Stomach (tissue), 9 donors: Measurements from ENCODE around the gene RIMBP2. TPM values are rescaled to one million over a fixed set of nuclear protein-coding genes. Genes with fewer than 3 reads are reported as not detected.

Experiments used
- DNase-seq, 2 donors: peaks; one replicate each; pipeline versions ENCODE4 v3.0.0 to v3.0.0-alpha.2; 2013 to 2019
- H3K27ac ChIP-seq, 5 donors: fragments of 200-600 bp in 4 of 5; sonication (generic) in 4 of 5; one replicate each; pipeline ENCODE4 v1.5.1; 2013 to 2019; ENCODE audit warnings: mild to moderate bottlenecking in 1 of 5, moderate library complexity in 1 of 5
- H3K27me3 ChIP-seq, 3 donors: fragments of 200-600 bp; sonication (generic); one replicate each; pipeline ENCODE4 v1.5.1; 2017 to 2019; ENCODE audit warnings: mixed run types in 1 of 3
- H3K36me3 ChIP-seq, 4 donors: fragments of 200-600 bp; sonication (generic); 1 replicate in 3 of 4; 2 replicates in 1 of 4; pipeline ENCODE4 v1.5.1; 2016 to 2019
- H3K4me1 ChIP-seq, 4 donors: fragments of 200-600 bp; sonication (generic); one replicate each; pipeline ENCODE4 v1.5.1; 2016 to 2019
- H3K4me3 ChIP-seq, 4 donors: fragments of 200-600 bp; sonication (generic) in 3 of 4; one replicate each; pipeline ENCODE4 v1.5.1; 2016 to 2019; ENCODE audit warnings: mild to moderate bottlenecking in 1 of 4
- H3K9me3 ChIP-seq, 4 donors: fragments of 200-600 bp; sonication (generic); one replicate each; pipeline ENCODE4 v1.5.1; 2016 to 2019
- EP300 ChIP-seq: sonication (generic); formaldehyde crosslinking; IDR thresholded peaks from one replicate; pipeline ENCODE4 v1.6.1; 2017; ENCODE audit warnings: antibody characterized with exemption
- POLR2A ChIP-seq, 4 donors: fragments of 450-650 bp; IDR thresholded peaks; one replicate each; pipeline ENCODE4 v1.6.1; 2016; ENCODE audit warnings: antibody characterized with exemption in 4 of 4, control low read depth in 2 of 4, mild to moderate bottlenecking in 1 of 4, moderate library complexity in 1 of 4
- POLR2AphosphoS5 ChIP-seq, 3 donors: sonication (generic); formaldehyde crosslinking; IDR thresholded peaks; one replicate each; pipeline ENCODE4 v1.6.1; 2016; ENCODE audit warnings: antibody characterized with exemption in 3 of 3
- WGBS, 5 donors: extraction: QIAGEN DNeasy Blood & Tissue Kit in 3 of 5; methylation state at CpG; one replicate each; pipeline versions ENCODE4 v1.1.5 to v1.1.7; 2013 to 2018; 5-methylcytosine and 5-hydroxymethylcytosine counted together
- intact Hi-C: fragments of 100-400 bp; cut with DNase I; formaldehyde crosslinking; loops from one replicate; pipeline ENCODE4 v1.15.1; 2023; ENCODE audit warnings: low total_unique reads
- polyA plus RNA-seq, 3 donors: library from polyadenylated mRNA; stranded (reverse); fragments of 200-250 nt; gene quantifications; one replicate each; pipeline ENCODE4 v1.2.3, GENCODE V29; 2013
- total RNA-seq, 5 donors: library from RNA; depleted of rRNA; stranded (reverse); fragments of >200 nt; gene quantifications; one replicate each; pipeline versions ENCODE4 v1.1.0 to v1.2.3, GENCODE V29; 2014 to 2016
- TF ChIP-seq, protein P1 (sequence below), 7 experiments: fragments of 450-650 bp in 4 of 7; fragments of 200-600 bp in 3 of 7; sonication (generic) in 3 of 7; IDR thresholded peaks; one replicate each; pipeline ENCODE4 v1.5.1; 2016 to 2019; ENCODE audit warnings: antibody characterized with exemption in 7 of 7, control low read depth in 2 of 7, mild to moderate bottlenecking in 1 of 7
- donor health status: healthy with polysubstance abuse.
- donor health status: Bipolar disorder and iron deficiency.
- donor health status: healthy.

Gene RIMBP2
- total and polyA plus RNA-seq, 8 donors, result 0.75 to 44.6 (median 5.6) TPM

DNA sequence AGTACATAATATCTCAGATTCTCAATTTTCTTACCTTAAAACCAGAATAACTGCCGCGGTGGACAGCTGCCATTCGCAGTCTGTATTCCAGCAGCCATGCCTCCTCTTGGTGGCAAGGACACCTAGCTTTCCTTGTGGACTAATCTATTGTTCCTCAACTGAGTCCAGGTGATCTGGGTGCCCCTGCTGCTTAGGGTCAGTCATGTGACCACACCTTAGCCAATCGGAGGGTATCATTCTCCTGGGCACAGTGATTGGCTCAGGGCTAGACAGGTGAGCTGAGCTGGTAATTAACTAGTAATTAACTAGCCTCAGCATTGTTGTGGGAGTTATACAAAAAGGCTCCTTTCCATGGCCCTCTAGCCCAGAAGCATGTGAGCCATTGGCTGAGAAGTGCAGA lies 55.0 kb downstream of the RIMBP2 start:
- no peaks in the 10 kb centered on the region for H3K36me3 ChIP-seq
- peaks cover 0 to 30% (median 5%) of the 10 kb centered on the region in 3 donors for H3K27me3 ChIP-seq
- no peak overlapping the region for H3K27ac ChIP-seq
- no peaks in the 10 kb centered on the region for H3K9me3 ChIP-seq
- 95 to 98% (median 97%) methylated on average over 4 of the region's 4 CpGs for WGBS, 5 donors
- intact Hi-C loops, result no loop called here
- no peak overlapping the region for H3K4me3 ChIP-seq
- DNase-seq, result no peak
- no peaks in the 10 kb centered on the region for H3K4me1 ChIP-seq
- TF ChIP-seq EP300 (no peak), POLR2A (IDR thresholded peaks at IDR 0.05) (no peak), POLR2AphosphoS5 (IDR thresholded peaks at IDR 0.05) (no peak)

DNA sequence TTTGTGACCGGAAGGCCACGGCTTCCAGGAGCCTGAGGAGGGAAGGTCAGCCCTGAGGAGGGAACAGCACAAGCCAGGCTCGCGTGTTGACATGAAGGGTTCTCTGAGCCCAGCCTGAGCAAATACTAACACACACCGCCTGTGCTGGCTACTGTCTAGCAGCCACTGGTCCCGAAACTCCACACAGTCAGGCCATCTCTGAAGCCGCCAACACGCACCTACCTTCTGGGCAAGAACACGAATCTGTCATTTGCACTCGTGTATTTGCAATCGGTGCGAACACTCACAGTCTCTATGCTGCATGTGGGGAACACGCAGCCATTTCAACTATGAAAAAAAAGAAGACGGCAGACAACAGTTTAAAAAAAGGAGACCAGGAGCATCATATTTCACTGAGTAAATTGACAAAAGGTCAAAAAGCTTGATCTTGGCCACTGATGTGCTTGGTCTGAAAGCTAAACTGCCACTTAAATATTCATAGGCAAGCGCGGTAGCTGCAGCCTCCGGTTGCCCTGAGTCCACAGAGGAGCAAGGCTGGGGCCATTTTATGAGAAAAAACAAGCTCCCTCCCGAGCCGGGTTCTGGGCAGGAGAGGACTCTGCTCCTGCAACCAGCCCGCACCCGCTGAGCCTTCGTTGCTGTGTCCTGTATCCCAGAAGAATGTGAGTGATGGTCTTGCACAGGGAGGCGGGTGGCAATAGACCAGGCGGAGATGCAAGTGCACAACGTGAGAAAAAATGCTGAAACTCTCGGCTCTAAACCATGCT lies 57.8 kb downstream of the RIMBP2 start:
- intact Hi-C loops, result no loop called here
- Histone ChIP-seq H3K4me3 (no peak overlapping the region), H3K27ac (no peak overlapping the region), H3K27me3 (peaks cover 0 to 38% (median 5%) of the 10 kb centered on the region in 3 donors), H3K9me3 (peaks cover 0 to 13% (median 7%) of the 10 kb centered on the region in 4 donors), H3K4me1 (no peaks in the 10 kb centered on the region), H3K36me3 (no peaks in the 10 kb centered on the region)
- TF ChIP-seq EP300 (no peak), POLR2AphosphoS5 (IDR thresholded peaks at IDR 0.05) (no peak), POLR2A (IDR thresholded peaks at IDR 0.05) (no peak)
- TF ChIP-seq, protein P1, sequence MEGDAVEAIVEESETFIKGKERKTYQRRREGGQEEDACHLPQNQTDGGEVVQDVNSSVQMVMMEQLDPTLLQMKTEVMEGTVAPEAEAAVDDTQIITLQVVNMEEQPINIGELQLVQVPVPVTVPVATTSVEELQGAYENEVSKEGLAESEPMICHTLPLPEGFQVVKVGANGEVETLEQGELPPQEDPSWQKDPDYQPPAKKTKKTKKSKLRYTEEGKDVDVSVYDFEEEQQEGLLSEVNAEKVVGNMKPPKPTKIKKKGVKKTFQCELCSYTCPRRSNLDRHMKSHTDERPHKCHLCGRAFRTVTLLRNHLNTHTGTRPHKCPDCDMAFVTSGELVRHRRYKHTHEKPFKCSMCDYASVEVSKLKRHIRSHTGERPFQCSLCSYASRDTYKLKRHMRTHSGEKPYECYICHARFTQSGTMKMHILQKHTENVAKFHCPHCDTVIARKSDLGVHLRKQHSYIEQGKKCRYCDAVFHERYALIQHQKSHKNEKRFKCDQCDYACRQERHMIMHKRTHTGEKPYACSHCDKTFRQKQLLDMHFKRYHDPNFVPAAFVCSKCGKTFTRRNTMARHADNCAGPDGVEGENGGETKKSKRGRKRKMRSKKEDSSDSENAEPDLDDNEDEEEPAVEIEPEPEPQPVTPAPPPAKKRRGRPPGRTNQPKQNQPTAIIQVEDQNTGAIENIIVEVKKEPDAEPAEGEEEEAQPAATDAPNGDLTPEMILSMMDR (IDR thresholded peaks at IDR 0.05), result no peak
- WGBS, 5 donors, result 41 to 57% (median 49%) methylated on average over 26 of the region's 26 CpGs
- no peak for DNase-seq

DNA sequence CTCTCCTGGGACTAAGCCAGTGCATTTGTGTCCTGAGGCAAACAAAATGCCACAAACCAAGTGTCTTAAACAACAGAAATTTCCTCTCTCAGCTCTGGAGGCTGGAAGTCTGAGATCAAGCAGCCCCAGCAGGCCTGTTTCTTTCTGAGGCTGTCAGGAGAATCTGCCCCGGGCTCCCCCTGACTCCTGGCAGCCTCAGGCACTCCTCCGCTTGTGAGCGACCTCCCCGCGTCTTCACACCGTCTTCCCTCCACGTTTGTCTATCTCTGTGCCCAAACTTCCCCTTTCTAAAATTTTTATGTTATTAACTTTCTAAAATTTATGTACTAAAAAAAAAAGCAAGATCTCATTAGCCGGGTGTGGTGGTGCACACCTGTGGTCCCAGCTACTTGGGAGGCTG lies 59.7 kb downstream of the RIMBP2 start:
- TF ChIP-seq POLR2A (IDR thresholded peaks at IDR 0.05), result no peak
- TF ChIP-seq, protein P1 (IDR thresholded peaks at IDR 0.05), result no peak
- TF ChIP-seq POLR2AphosphoS5 (IDR thresholded peaks at IDR 0.05), result no peak
- TF ChIP-seq EP300, result no peak
- H3K9me3 ChIP-seq, result peaks cover 0 to 15% (median 12%) of the 10 kb centered on the region in 4 donors
- intact Hi-C loops, result no loop called here
- 63 to 89% (median 79%) methylated on average over 8 of the region's 8 CpGs for WGBS, 5 donors
- no peaks in the 10 kb centered on the region for H3K36me3 ChIP-seq
- H3K4me1 ChIP-seq, result no peaks in the 10 kb centered on the region
- no peak overlapping the region for H3K4me3 ChIP-seq
- H3K27ac ChIP-seq, result no peak overlapping the region
- H3K27me3 ChIP-seq, result peaks cover 0 to 29% (median 5%) of the 10 kb centered on the region in 3 donors
- no peak for DNase-seq

DNA sequence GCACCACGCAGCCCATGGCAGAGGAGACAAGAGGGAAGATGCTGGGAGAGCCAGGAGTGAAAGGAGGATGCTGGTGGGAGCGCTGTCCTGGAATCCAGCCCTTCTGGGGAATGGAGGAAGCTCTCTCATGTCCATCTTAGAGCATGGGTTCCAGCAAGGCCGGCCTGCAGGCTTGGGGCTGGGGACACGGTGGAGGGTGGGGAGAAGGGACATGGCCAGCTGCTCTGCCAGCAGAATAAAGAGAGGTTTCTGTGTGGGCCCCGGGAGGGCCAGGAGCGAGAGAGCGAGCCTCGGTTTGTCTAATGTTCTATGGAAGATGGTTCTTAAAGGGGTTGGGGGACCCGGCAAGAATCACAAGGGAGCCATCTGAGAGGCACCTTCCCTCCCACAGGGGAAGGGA lies 60.2 kb downstream of the RIMBP2 start:
- Histone ChIP-seq H3K27ac (no peak overlapping the region), H3K4me3 (no peak overlapping the region), H3K4me1 (no peaks in the 10 kb centered on the region), H3K36me3 (no peaks in the 10 kb centered on the region), H3K9me3 (peaks cover 0 to 15% (median 12%) of the 10 kb centered on the region in 4 donors), H3K27me3 (peaks cover 0 to 29% (median 5%) of the 10 kb centered on the region in 3 donors)
- intact Hi-C loops, result no loop called here
- no peak for DNase-seq
- WGBS, 5 donors, result 81 to 90% (median 85%) methylated on average over 8 to 9 of the region's 9 CpGs
- TF ChIP-seq EP300, result no peak
- TF ChIP-seq, protein P1 (IDR thresholded peaks at IDR 0.05), result no peak
- no peak for TF ChIP-seq POLR2A (IDR thresholded peaks at IDR 0.05)
- TF ChIP-seq POLR2AphosphoS5 (IDR thresholded peaks at IDR 0.05), result no peak

DNA sequence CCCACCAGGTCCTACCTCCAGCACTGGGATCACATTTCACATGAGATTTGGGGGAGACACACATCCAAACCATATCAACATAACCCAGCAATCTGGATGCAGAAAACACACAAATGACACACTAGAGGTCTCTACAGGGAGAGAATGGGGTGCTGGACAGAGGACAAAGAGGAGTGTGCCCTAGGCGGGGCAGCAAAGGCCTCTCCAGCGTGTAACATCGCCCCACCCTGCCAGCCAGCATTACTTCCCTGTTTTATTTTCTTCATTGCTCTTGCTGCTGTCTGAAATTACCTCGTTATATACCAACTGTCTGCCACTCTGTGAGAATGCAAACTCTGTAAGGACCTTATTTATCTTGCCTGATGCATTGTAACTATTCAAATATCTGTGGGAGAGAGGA lies 61.1 kb downstream of the RIMBP2 start:
- no peaks in the 10 kb centered on the region for H3K4me1 ChIP-seq
- H3K27me3 ChIP-seq, result peaks cover 0 to 33% (median 5%) of the 10 kb centered on the region in 3 donors
- no peaks in the 10 kb centered on the region for H3K36me3 ChIP-seq
- peaks cover 0 to 15% (median 12%) of the 10 kb centered on the region in 4 donors for H3K9me3 ChIP-seq
- intact Hi-C loops, result no loop called here
- WGBS, 5 donors, result 47 to 77% (median 53%) methylated on average over 4 of the region's 4 CpGs
- DNase-seq, result no peak
- H3K27ac ChIP-seq, result no peak overlapping the region
- TF ChIP-seq, protein P1 (IDR thresholded peaks at IDR 0.05), result no peak
- TF ChIP-seq POLR2A (IDR thresholded peaks at IDR 0.05) (no peak), POLR2AphosphoS5 (IDR thresholded peaks at IDR 0.05) (no peak), EP300 (no peak)
- H3K4me3 ChIP-seq, result no peak overlapping the region
